KMS-11 (cell line): ENCODE data around the gene DIAPH2.

ENCODE experiments used
- H2AFZ ChIP-seq: fragments of 200-600 bp; sonication (generic); 2 replicates; pipeline ENCODE4 v1.6.1; 2016; ENCODE audit warnings: antibody characterized with exemption, mixed run types, low read depth
- H3K27ac ChIP-seq: fragments of 200-600 bp; sonication (generic); 2 replicates; pipeline ENCODE4 v1.6.1; 2016; ENCODE audit warnings: mild to moderate bottlenecking, mixed run types
- H3K27me3 ChIP-seq: fragments of 200-600 bp; sonication (generic); 2 replicates; pipeline ENCODE4 v1.6.1; 2017; ENCODE audit warnings: mild to moderate bottlenecking, low read depth, mixed run types, moderate library complexity; ENCODE audit not compliant: insufficient read depth
- H3K36me3 ChIP-seq: fragments of 200-600 bp; sonication (generic); 2 replicates; pipeline ENCODE4 v1.6.1; 2017; ENCODE audit warnings: mild to moderate bottlenecking, mixed run types; ENCODE audit not compliant: insufficient read depth
- H3K4me1 ChIP-seq: fragments of 200-600 bp; sonication (generic); 2 replicates; pipeline ENCODE4 v1.6.1; 2016; ENCODE audit warnings: mild to moderate bottlenecking, low read depth, mixed run types; ENCODE audit not compliant: poor library complexity, severe bottlenecking
- H3K4me2 ChIP-seq: fragments of 200-600 bp; sonication (generic); 2 replicates; pipeline ENCODE4 v1.7.0; 2016; ENCODE audit warnings: mild to moderate bottlenecking, mixed run types
- H3K4me3 ChIP-seq: fragments of 200-600 bp; sonication (generic); IDR thresholded peaks from 2 replicates; pipeline ENCODE4 v1.6.1; 2017; ENCODE audit warnings: low read depth, low read length, mixed read lengths; ENCODE audit not compliant: insufficient read depth
- H3K79me2 ChIP-seq: fragments of 200-600 bp; sonication (generic); 2 replicates; pipeline ENCODE4 v1.6.1; 2016; ENCODE audit warnings: low read depth, mixed run types; ENCODE audit not compliant: insufficient read depth
- H3K9ac ChIP-seq: fragments of 200-600 bp; sonication (generic); 2 replicates; pipeline ENCODE4 v1.6.1; 2016; ENCODE audit warnings: mild to moderate bottlenecking, mixed run types
- H4K20me1 ChIP-seq: fragments of 200-600 bp; sonication (generic); 2 replicates; pipeline ENCODE4 v1.6.1; 2016; ENCODE audit warnings: mild to moderate bottlenecking, mixed run types; ENCODE audit not compliant: insufficient read depth
- CTCF ChIP-seq: fragments of 200-600 bp; sonication (generic); conservative IDR thresholded peaks from 2 replicates; pipeline ENCODE4 v1.6.1; 2017; ENCODE audit warnings: low read depth, mild to moderate bottlenecking, antibody characterized with exemption, low read length, moderate library complexity, mixed read lengths

DIAPH2 gene

GRCh38 chrX:96704629-96705028 is 20.0 kb downstream of the DIAPH2 start:
- no peak overlapping the region for H3K4me2 ChIP-seq
- no peaks in the 10 kb centered on the region for H3K27me3 ChIP-seq
- no peak overlapping the region for H2AFZ ChIP-seq
- H3K27ac ChIP-seq = no peak overlapping the region
- TF ChIP-seq CTCF = no peak
- no peak overlapping the region for H3K4me3 ChIP-seq
- no peaks in the 10 kb centered on the region for H3K36me3 ChIP-seq
- H4K20me1 ChIP-seq = no peaks in the 10 kb centered on the region
- no peak overlapping the region for H3K9ac ChIP-seq
- peaks cover 13% of the 10 kb centered on the region for H3K4me1 ChIP-seq
- no peaks in the 10 kb centered on the region for H3K79me2 ChIP-seq

GRCh38 chrX:96705905-96706304 is 21.3 kb downstream of the DIAPH2 start:
- Histone ChIP-seq H2AFZ (no peak overlapping the region), H3K9ac (no peak overlapping the region), H3K27me3 (no peaks in the 10 kb centered on the region), H3K36me3 (no peaks in the 10 kb centered on the region), H3K4me1 (peaks cover 16% of the 10 kb centered on the region), H3K27ac (no peak overlapping the region), H4K20me1 (no peaks in the 10 kb centered on the region), H3K4me3 (no peak overlapping the region), H3K4me2 (no peak overlapping the region), H3K79me2 (no peaks in the 10 kb centered on the region)
- TF ChIP-seq CTCF = no peak

GRCh38 chrX:96707804-96708203 is 23.2 kb downstream of the DIAPH2 start:
- Histone ChIP-seq H3K27me3 (no peaks in the 10 kb centered on the region), H3K79me2 (no peaks in the 10 kb centered on the region), H2AFZ (no peak overlapping the region), H4K20me1 (no peaks in the 10 kb centered on the region), H3K36me3 (no peaks in the 10 kb centered on the region), H3K27ac (no peak overlapping the region), H3K4me2 (no peak overlapping the region), H3K4me1 (peaks cover 16% of the 10 kb centered on the region), H3K9ac (no peak overlapping the region), H3K4me3 (no peak overlapping the region)
- no peak for TF ChIP-seq CTCF

GRCh38 chrX:96710031-96710430 is 25.4 kb downstream of the DIAPH2 start:
- H3K36me3 ChIP-seq = no peaks in the 10 kb centered on the region
- H3K27me3 ChIP-seq = no peaks in the 10 kb centered on the region
- no peak overlapping the region for H3K27ac ChIP-seq
- no peaks in the 10 kb centered on the region for H4K20me1 ChIP-seq
- TF ChIP-seq CTCF = no peak
- H2AFZ ChIP-seq = no peak overlapping the region
- no peak overlapping the region for H3K9ac ChIP-seq
- no peak overlapping the region for H3K4me2 ChIP-seq
- no peak overlapping the region for H3K4me3 ChIP-seq
- peaks cover 16% of the 10 kb centered on the region for H3K4me1 ChIP-seq
- no peaks in the 10 kb centered on the region for H3K79me2 ChIP-seq
